ENCODE data around the gene LANCL2. TPM values are rescaled to one million over a fixed set of nuclear protein-coding genes. Genes with fewer than 3 reads are reported as not detected.

The LANCL2 gene
- total RNA-seq: 18.1 and 18.6 TPM in 2 replicates

GRCh38 chr7:55365205-55365674 is at the start of gene LANCL2:
LANCL2 (plus strand) TSS chr7:55365337; CDS start chr7:55366026, 689 bp downstream.

Other genes starting within 250 kb of the LANCL2 start
- 60.5 and 84.1 TPM in 2 replicates for gene VOPP1, start 207.2 kb downstream of the LANCL2 start, total RNA-seq